Left lung (tissue), 10 donors: Measurements from ENCODE around the gene APIP. TPM values are rescaled to one million over a fixed set of nuclear protein-coding genes. Genes with fewer than 3 reads are reported as not detected.
A peak's percentile ranks its signal among the peaks of the same experiment; 100 is the strongest.

Experiments used
- ATAC-seq: fragments of 200-7000 bp; cut with Tn5 transposase; one replicate; pipeline ENCODE4 v1.9.1; 2020; ENCODE audit warnings: moderate library complexity
- DNase-seq, 4 donors: peaks; one replicate each; pipeline ENCODE4 v3.0.0-alpha.2; 2013 to 2020
- H3K27ac ChIP-seq, 2 donors: fragments of 200-600 bp; sonication (generic) in 1 of 2; one replicate each; pipeline versions ENCODE4 v1.5.0 to v1.8.0; 2020 to 2021
- H3K27me3 ChIP-seq, 2 donors: fragments of 200-600 bp; sonication (generic) in 1 of 2; one replicate each; pipeline versions ENCODE4 v1.5.0 to v1.8.0; 2020 to 2021
- H3K36me3 ChIP-seq, 2 donors: fragments of 200-600 bp; sonication (generic) in 1 of 2; one replicate each; pipeline versions ENCODE4 v1.5.0 to v1.8.0; 2020 to 2021
- H3K4me1 ChIP-seq, 2 donors: fragments of 200-600 bp; one replicate each; pipeline ENCODE4 v1.8.0; 2021
- H3K4me3 ChIP-seq, 2 donors: fragments of 200-600 bp; sonication (generic) in 1 of 2; one replicate each; pipeline versions ENCODE4 v1.5.0 to v1.8.0; 2020 to 2021; ENCODE audit warnings: mild to moderate bottlenecking in 1 of 2
- H3K9me3 ChIP-seq, 2 donors: fragments of 200-600 bp; sonication (generic) in 1 of 2; one replicate each; pipeline versions ENCODE4 v1.5.0 to v1.8.0; 2020 to 2021
- CTCF ChIP-seq, 2 donors: fragments of 200-600 bp; sonication (generic) in 1 of 2; IDR thresholded peaks; one replicate each; pipeline versions ENCODE4 v1.5.0 to v1.8.0; 2021; ENCODE audit warnings: antibody characterized with exemption in 2 of 2
- intact Hi-C, 2 donors: fragments of 100-400 bp; cut with DNase I; formaldehyde crosslinking; loops; one replicate each; pipeline versions ENCODE4 v1.11.2 to v1.14.2; 2022
- polyA plus RNA-seq, 6 donors: library from polyadenylated mRNA; unstranded; fragments of 120-200 nt; gene quantifications; one replicate each; pipeline ENCODE4 v1.2.1, GENCODE V29; 2013; ENCODE audit not compliant: insufficient read length in 6 of 6
- total RNA-seq, 2 donors: library from RNA; stranded (reverse); fragmentation: NEBNext Ultra II Directional; extraction: Animal tissue kit (Norgen Biotek cat#: 25700); gene quantifications; one replicate each; pipeline ENCODE4 v1.2.1, GENCODE V29; 2021
- donor health status: DM: no; HTN: yes; CAD: no.
- donor health status: DM: no; HTN: no; CAD: no.

Gene APIP
- total and polyA plus RNA-seq, 8 donors: 26.4 to 50.4 (median 35.4) TPM

GRCh38 chr11:34855021-34855753 lies 61.0 kb downstream of the APIP start:
- no peaks in the 10 kb centered on the region for H3K27me3 ChIP-seq
- peaks cover 0 to 4% of the 10 kb centered on the region in 2 donors for H3K4me1 ChIP-seq
- H3K9me3 ChIP-seq: no peaks in the 10 kb centered on the region
- peak overlapping the region; percentile 47 to 72 for H3K27ac ChIP-seq
- intact Hi-C loops: no loop called here
- H3K36me3 ChIP-seq: no peaks in the 10 kb centered on the region
- ATAC-seq (peak; percentile 84), DNase-seq (peak in 2 of 4 donors; percentile 3 to 37)
- TF ChIP-seq CTCF (IDR thresholded peaks at IDR 0.05): no peak
- H3K4me3 ChIP-seq: no peak overlapping the region

GRCh38 chr11:34851916-34852315 lies 64.3 kb downstream of the APIP start:
- intact Hi-C loops: no loop called here
- no peak for ATAC-seq
- Histone ChIP-seq H3K27me3 (no peaks in the 10 kb centered on the region), H3K27ac (no peak overlapping the region), H3K36me3 (no peaks in the 10 kb centered on the region), H3K4me1 (peaks cover 0 to 4% of the 10 kb centered on the region in 2 donors), H3K4me3 (no peak overlapping the region), H3K9me3 (no peaks in the 10 kb centered on the region)
- no peak for DNase-seq
- no peak for TF ChIP-seq CTCF (IDR thresholded peaks at IDR 0.05)

GRCh38 chr11:34850334-34850733 lies 65.8 kb downstream of the APIP start:
- no peak overlapping the region for H3K27ac ChIP-seq

GRCh38 chr11:34846467-34846866 lies 69.7 kb downstream of the APIP start:
- H3K27ac ChIP-seq: no peak overlapping the region
- TF ChIP-seq CTCF (IDR thresholded peaks at IDR 0.05): no peak
- H3K9me3 ChIP-seq: no peaks in the 10 kb centered on the region
- DNase-seq (no peak), ATAC-seq (no peak)
- intact Hi-C loops: no loop called here
- no peaks in the 10 kb centered on the region for H3K4me1 ChIP-seq
- H3K36me3 ChIP-seq: no peaks in the 10 kb centered on the region
- H3K4me3 ChIP-seq: no peak overlapping the region
- no peaks in the 10 kb centered on the region for H3K27me3 ChIP-seq

More at GRCh38 chr11:34850334-34850733, 65.8 kb downstream of the APIP start:
- Histone ChIP-seq H3K9me3 (no peaks in the 10 kb centered on the region), H3K4me1 (peaks cover 0 to 4% of the 10 kb centered on the region in 2 donors), H3K27me3 (no peaks in the 10 kb centered on the region), H3K36me3 (no peaks in the 10 kb centered on the region), H3K4me3 (no peak overlapping the region)
- no peak for ATAC-seq
- TF ChIP-seq CTCF (IDR thresholded peaks at IDR 0.05): no peak
- intact Hi-C loops: no loop called here
- no peak for DNase-seq

- intact Hi-C loops: no loop called here
These were observed 71.6 kb downstream of the APIP start for GRCh38 chr11:34844463-34845112.

More at GRCh38 chr11:34844463-34845112, 71.6 kb downstream of the APIP start:
- no peak for TF ChIP-seq CTCF (IDR thresholded peaks at IDR 0.05)
- H3K27ac ChIP-seq: no peak overlapping the region
- no peak for DNase-seq
- no peak overlapping the region for H3K4me3 ChIP-seq
- H3K9me3 ChIP-seq: no peaks in the 10 kb centered on the region
- no peak for ATAC-seq
- H3K36me3 ChIP-seq: no peaks in the 10 kb centered on the region
- H3K27me3 ChIP-seq: no peaks in the 10 kb centered on the region
- no peaks in the 10 kb centered on the region for H3K4me1 ChIP-seq
